ACHN (cell line): Measurements from ENCODE around the gene NEGR1.

Experiments
- DNase-seq: peaks from one replicate; pipeline ENCODE4 v3.0.0-alpha.2; 2015
- in situ Hi-C: cut with HindIII; loops from 2 replicates; pipeline ENCODE4 v1.10.0; 2017; ENCODE audit warnings: low sequenced_read_pairs, low pct_ligation_motif_present, low pct_unique_long_range_greater_than_20kb

NEGR1 gene

DNA sequence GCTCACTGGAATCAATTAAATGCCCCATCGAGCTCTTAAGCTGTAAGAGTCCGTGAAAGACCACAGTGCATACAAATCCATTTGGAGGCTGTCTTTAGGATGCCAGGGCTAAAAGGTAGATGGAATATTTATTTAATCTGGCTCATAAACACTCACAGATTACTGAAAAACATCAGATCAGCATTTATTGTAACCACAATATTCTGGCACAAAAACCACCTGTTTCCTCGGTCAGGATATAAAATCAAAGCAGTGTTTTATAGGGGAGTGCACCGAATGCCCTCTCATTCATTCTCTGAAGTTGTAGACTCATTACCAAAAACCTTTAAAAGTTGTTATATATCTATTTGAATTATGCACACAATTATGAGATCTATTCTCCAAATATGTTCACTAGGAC is 500.9 kb downstream of the NEGR1 start:
- no peak for DNase-seq
- in situ Hi-C loops = no loop called here

DNA sequence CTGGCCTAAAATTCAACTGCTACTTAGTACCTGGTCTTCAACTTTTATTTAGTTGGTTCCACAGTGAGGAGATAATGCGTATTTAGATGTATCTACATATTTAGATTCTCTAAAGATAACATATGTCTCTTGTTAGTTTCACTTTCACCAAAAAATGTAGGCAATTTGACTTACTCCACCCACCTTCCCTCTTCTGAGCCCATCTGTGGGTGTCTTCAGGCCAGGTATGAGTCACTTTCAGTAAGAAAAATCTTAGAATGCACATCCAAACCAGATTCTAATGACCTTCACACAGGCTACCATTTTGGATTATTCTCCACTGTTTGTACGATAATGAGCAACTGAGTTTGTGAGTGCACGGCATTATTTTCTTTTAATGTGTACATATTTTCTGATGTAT is 501.7 kb downstream of the NEGR1 start:
- DNase-seq = no peak
- in situ Hi-C loops = no loop called here

DNA sequence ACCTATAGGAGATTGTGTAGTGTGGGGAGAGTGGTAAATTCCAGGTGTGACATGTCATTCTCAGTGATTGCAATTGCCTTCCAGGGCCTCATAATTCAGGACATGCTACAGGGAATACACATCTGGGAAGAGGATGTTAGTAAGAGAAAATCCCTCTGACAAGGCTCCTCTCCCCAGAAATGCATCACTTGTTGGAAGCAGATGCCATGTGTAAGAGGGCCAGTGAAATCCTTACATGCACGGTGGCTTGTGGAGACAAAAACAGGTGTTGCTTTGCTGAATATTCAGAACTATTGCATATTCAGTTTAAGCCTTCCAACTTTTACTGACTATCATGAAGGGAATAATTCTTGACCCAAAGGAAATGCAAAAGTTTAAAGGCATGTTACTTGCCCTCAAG is 503.4 kb downstream of the NEGR1 start:
- in situ Hi-C loops = no loop called here
- no peak for DNase-seq

- in situ Hi-C loops = no loop called here
- no peak for DNase-seq
These were observed 505.2 kb downstream of the NEGR1 start for GRCh38 chr1:71777094-71777493.

GRCh38 chr1:71774705-71775104 is 507.6 kb downstream of the NEGR1 start:
- in situ Hi-C loops = no loop called here
- no peak for DNase-seq

DNA sequence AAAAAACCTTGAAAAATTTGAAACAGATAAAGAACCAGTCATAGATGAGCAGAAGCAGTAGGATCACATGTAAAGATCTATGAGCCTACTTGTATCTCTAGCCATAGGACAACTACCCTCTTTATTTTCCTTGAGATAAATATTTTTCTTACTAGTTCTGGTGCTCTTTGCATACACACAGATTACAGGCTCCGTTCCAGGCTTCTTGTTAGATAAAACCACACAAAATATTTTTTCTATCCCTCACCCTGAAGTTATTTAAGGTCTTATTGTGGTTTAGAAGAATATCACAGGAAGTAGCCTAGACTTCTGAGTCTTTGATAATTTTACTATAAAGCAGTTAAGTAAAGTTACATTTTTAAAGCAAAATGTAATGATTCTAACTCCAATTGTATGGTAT is 512.2 kb downstream of the NEGR1 start:
- in situ Hi-C loops = no loop called here
- no peak for DNase-seq

DNA sequence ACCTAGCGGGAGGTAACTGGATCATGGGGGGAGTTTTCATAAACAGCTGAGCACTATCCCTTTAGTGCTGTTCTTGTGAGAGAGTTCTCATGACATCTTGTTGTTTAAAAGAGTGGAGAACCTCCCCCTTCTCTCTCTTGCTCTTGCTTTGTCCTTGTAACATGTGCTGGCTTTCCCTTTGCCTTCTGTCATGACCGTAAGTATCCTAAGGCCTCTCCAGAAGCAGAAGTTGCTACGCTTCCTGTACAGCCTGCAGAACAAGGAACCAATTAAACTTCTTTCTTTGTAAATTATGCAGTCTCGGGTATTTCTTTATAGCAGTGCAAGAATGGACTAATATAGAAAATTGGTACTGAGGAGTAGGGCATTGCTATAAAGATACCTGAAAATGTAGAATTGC is 515.6 kb downstream of the NEGR1 start:
- DNase-seq = no peak
- in situ Hi-C loops = no loop called here

DNA sequence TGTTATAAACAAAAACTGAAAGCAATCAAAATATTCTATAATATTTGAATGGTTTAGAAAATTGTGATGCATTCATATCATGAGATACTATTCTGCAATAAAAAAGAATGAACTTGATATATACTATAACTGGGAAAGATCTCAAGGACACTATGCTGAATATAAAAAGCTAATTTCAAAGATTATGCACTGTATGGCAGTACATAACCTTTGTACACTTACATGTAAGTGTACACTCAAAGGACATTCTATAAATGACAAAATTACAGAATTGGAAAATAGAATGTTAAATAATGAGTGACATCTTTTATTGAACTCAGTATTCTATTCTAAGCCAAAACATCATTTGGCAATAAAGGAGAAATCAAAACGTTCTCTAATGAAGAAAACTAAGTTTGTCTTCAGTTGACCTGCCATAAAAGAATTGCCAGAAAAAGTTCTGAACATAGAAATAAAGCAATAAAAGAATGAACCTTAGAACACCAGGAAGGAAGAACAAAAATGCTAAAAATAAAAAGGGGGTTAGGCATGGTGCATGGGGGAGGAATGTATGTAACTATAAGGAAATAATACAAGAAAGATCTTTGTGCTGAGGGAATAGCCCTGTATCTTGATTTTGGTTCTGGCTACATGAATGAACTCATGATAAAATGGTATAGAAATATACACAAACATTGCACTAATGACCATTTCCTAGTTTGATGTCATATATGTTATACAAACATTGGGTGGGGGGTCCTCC is 519.7 kb downstream of the NEGR1 start:
- DNase-seq = no peak
- in situ Hi-C loops = no loop called here

GRCh38 chr1:71755441-71755840 is 526.9 kb downstream of the NEGR1 start:
- in situ Hi-C loops = no loop called here
- DNase-seq = no peak

DNA sequence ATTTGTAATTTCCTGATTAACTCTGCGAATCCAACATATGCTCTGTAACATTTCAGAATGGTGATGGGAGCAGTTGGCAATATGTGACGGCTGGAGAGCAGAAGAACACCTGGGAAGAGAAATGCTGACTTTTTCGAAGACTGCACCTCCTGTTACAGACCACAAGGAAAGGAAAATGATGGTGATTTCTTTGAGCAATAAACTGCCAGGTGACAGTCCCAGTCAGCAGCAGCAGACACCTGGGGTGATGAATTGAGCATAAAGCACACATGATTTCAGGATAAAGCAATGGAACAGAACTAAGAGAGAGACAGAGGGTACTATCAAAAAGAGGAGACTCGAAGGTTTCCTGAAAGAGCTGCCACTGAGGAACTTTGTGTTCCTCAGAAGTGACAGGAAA is 528.6 kb downstream of the NEGR1 start:
- in situ Hi-C loops = no loop called here
- DNase-seq = no peak

- no peak for DNase-seq
- in situ Hi-C loops = no loop called here
These were observed 537.0 kb downstream of the NEGR1 start for GRCh38 chr1:71745326-71745725.

- in situ Hi-C loops = no loop called here
- DNase-seq = no peak
These were observed 538.5 kb downstream of the NEGR1 start for GRCh38 chr1:71743862-71744261.

- DNase-seq = no peak
- in situ Hi-C loops = no loop called here
These were observed 543.4 kb downstream of the NEGR1 start for GRCh38 chr1:71738910-71739309.

GRCh38 chr1:71738256-71738655 is 544.1 kb downstream of the NEGR1 start:
- no peak for DNase-seq
- in situ Hi-C loops = no loop called here

DNA sequence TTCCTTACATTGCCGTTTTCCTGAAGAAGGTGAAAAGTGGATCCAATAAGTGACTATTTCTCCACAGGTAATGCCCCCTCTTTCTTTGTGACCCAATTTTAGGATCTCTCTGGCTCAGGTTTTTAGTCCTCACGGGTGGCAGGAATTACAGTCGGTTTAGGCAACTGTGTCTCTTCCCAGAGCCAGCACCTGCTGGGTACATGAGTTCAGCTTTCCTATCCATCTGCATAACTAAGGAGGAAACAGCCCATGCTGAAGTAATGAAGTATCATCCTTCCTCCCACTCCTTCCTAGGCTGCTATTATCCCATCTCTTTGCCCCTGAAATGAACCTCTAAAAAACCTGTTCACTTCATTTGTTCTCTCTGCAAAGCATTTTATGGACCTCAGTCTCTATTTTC is 544.6 kb downstream of the NEGR1 start:
- in situ Hi-C loops = no loop called here
- DNase-seq = no peak

- in situ Hi-C loops = no loop called here
- no peak for DNase-seq
These were observed 549.2 kb downstream of the NEGR1 start for GRCh38 chr1:71733121-71733520.

- no peak for DNase-seq
- in situ Hi-C loops = no loop called here
These were observed 560.8 kb downstream of the NEGR1 start for GRCh38 chr1:71721532-71721931.

DNA sequence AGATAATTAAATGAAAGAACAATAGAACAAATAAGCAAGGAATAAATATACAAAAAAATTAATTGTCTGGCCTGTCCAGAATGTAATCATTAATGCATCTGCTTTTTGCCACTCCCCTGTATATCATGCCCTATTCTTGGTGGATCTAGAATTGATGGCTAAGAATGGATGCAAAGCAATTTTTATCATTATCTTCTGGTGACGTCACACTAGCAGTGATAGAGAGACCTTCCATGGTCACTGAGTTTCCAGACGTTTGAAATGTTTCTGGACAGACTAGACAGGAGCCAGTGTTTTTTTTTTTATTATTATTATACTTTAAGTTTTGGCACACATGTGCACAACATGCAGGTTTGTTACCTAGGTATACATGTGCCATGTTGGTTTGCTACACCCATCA is 563.0 kb downstream of the NEGR1 start:
- no peak for DNase-seq
- in situ Hi-C loops = no loop called here

DNA sequence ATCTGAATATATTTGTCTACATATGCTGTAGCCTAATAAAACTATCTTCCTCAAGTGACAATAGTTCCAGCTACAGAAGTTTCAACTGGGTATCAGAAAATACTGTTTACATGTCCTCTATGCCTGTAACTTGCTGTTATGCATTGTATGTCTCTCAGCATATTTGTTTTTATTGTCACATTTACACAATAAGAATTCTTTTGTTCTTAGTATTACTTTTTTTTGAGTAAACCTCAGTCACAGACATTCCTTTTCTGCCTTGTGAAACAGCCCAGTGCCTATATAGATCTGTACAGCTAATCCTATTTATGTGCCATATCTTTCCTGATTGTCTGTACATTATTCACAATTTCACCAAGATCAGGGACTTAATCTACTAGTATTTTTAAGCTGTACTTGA is 565.2 kb downstream of the NEGR1 start:
- DNase-seq = no peak
- in situ Hi-C loops = no loop called here

DNA sequence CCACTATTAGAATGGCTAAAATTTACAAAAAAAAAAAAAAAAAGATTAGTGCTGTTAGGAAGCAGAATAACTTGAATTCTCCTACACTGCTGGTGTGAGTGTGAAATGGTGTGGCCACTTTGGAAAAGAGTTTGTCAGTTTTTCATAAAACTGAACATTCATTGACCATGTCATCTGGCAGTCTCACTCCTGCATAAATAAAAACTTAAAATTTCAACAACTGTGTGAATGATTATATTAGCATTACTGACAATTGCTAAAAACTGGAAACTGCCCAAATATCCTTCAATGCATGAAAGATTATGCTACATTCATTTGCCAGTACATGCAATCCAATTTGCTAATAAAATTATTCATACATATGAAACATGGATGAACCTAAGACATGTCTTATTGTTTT is 570.9 kb downstream of the NEGR1 start:
- DNase-seq = no peak
- in situ Hi-C loops = no loop called here
